Stimulated activated CD8-positive, alpha-beta memory T cell treated with anti-CD3 and anti-CD28 coated beads, Interleukin-15, amount 100 ng/mL, for 24 hours (primary cell): ENCODE data around the gene OR2H2.

Experiments used
- DNase-seq: peaks from one replicate; pipeline ENCODE4 v3.0.0-alpha.2; 2020; ENCODE audit warnings: low read depth

OR2H2 gene

DNA sequence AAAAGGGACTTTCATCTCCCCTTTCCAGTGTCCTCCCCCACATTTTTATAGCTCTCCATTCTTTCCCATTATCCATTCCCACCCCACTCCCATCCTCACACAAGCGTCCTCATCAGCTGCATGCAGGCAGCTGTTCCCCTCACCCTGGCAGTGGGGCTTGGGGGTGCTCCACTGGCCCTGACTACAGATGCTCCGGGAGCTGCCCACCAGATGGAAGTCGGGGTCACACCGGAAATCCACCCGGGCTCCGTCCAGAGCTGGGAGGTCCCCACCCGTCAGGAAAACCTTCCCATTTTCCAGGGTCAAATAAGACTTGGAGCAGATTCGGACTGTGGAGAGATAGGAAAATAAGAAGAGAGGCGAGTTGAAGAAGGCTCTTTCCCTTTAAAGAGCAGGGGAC, 45.4 kb downstream of the OR2H2 start:
- DNase-seq: no peak

DNA sequence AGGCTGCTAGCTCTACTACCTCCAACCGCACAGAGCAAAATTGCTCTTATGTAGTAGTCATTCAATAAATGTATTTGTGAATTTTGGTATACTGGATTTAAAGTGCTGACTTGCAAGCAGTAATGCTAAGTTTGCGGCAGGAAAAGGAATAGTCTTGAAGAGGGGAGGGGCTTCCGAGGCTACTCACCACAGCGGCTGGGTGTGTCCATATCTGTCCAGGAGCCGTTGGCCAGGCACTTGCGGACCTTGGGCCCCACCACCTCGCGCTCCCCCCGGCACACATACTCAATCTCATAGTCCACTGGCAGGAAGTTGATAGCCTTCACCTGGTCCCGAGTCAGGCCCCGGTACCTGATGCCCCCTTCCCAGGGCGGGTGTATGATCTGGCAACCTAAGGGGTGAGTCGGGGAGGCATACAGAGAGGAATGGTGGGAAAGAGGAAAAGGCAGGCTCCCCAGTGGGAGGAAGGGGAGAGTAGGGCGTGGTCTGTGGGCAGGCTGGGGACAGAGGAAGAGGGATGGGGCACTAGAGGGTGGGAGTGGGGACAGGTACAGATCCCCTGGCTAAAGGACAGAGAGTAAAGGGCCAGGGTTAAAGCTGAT, 46.4 kb downstream of the OR2H2 start:
- no peak for DNase-seq

DNA sequence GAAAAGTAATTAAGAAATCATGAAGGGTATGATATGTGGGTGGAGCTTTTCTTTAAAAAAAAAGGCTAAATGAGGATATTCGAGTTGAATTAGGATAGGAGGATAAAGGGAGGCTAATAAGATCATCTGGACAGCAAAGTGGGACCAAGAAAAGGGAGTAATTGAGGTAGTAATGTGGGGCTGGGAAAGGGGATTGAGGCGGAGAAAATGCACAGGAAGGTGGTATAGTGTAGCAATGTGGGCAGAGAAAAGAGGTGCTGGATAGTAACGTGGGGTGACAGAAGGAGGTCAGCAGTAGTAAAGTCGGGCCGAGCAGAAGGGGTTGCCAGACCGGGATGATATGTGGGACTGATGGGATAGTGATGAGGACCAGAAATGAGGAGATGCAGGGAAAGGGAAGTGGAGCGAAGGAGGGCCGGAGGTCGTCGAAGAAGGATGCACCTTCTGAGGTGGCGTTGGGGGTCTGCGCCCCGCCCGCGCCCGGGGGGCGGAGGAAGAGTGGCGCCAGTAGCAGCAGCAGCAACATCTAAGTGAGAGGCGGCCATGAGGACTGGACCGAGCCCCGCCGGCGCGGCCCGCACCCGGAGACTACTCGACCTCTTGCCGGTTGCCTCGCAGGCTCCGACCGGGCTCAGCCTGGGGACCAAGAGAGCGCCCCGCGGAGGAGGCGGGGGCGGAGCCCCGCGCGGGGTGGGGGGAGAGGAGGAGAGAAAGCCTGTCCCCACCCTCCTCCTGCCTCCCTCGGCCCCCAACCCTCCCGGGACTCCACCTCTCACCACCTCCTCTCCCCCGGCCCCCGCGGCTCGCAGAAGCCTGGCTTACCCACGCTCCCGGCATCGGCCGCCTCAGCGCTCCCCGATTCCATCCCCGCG, 47.2 kb downstream of the OR2H2 start:
- no peak for DNase-seq

DNA sequence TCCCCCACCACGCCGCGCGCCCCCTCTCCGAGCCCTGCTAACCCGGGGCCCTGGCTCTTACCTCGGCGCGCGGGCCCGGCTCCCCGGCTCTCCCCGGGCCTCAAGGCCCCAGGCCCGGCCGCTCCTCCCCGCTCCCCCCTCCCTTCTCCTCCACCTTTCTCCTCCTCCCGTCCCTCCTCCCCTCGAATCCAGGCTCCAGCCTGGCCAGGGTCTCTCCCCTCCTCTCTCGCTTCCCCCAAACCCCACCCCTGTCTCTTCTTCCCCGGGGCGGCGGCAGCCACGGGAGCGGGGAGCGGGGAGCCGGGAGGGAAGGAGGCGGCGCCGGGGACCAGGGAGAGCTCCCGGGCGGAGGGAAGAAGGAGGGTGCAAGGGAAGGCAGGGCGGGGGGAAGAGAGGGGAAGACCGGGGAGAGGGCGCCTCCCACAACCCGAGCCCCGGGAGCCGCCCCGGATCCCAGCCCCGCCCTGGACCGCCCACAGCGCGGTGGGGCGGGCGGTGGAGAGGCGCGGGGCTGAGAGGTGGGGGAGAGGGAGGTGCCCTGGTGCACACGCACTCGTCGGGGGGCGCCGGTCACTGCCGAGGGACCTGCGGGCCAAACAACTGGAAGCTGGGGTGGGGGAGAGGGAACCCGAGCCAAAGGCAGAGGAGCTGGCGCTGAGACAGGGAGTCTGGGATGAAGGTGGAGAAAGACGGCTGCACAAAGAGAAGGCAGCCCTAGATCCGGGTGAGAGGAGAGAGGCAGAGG, 48.0 kb downstream of the OR2H2 start, which contains the start of gene GABBR1:
GABBR1 (minus strand) TSS at position 395 of the 745 bp plus-strand sequence. CDS start 798 bp downstream, outside the sequence.
- DNase-seq: peak; percentile 27

DNA sequence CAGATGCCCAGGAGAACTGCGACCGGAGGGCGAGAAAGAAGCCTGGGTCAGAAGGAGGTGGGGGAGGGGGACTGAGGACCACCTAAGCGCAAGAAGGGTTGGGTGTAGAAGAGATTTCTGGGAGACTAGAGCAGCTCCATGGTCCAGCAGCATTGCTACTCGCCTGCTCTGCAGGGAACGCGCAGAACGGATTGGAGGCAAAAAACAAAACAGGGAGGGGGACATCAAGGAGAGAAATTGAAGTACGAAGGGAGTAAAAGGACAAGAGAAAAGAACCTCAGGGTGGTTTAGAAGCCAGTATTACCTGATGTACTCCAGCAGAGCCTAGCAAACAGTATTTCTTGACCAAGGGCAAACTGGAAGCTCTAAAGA, 48.6 kb downstream of the OR2H2 start:
- DNase-seq: no peak

DNA sequence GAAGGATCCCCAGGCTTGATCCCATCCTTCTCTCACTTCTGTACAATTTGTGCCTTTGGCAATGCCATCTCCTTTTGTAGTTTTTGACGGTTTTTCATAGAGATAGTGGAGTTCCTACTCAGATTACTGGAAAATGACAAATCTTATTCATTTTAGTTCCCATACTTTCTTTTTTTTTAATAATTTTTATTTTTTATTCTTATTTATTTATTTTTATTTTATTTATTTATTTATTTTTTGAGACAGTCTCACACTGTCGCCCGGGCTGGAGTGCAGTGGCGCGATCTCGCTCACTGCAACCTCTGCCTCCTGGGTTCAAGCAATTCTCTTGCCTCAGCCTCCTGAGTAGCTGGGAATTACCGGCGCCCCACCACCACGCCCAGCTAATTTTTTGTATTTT, 52.3 kb downstream of the OR2H2 start:
- DNase-seq: no peak
